Left lung (tissue), 10 donors: Measurements from ENCODE around the gene DAP. TPM values are rescaled to one million over a fixed set of nuclear protein-coding genes. Genes with fewer than 3 reads are reported as not detected.

Experiments used
- ATAC-seq: fragments of 200-7000 bp; cut with Tn5 transposase; one replicate; pipeline ENCODE4 v1.9.1; 2020; ENCODE audit warnings: moderate library complexity
- DNase-seq, 4 donors: peaks; one replicate each; pipeline ENCODE4 v3.0.0-alpha.2; 2013 to 2020
- H3K27ac ChIP-seq, 2 donors: fragments of 200-600 bp; sonication (generic) in 1 of 2; one replicate each; pipeline versions ENCODE4 v1.5.0 to v1.8.0; 2020 to 2021
- H3K27me3 ChIP-seq, 2 donors: fragments of 200-600 bp; sonication (generic) in 1 of 2; one replicate each; pipeline versions ENCODE4 v1.5.0 to v1.8.0; 2020 to 2021
- H3K36me3 ChIP-seq, 2 donors: fragments of 200-600 bp; sonication (generic) in 1 of 2; one replicate each; pipeline versions ENCODE4 v1.5.0 to v1.8.0; 2020 to 2021
- H3K4me1 ChIP-seq, 2 donors: fragments of 200-600 bp; one replicate each; pipeline ENCODE4 v1.8.0; 2021
- H3K4me3 ChIP-seq, 2 donors: fragments of 200-600 bp; sonication (generic) in 1 of 2; one replicate each; pipeline versions ENCODE4 v1.5.0 to v1.8.0; 2020 to 2021; ENCODE audit warnings: mild to moderate bottlenecking in 1 of 2
- H3K9me3 ChIP-seq, 2 donors: fragments of 200-600 bp; sonication (generic) in 1 of 2; one replicate each; pipeline versions ENCODE4 v1.5.0 to v1.8.0; 2020 to 2021
- intact Hi-C, 2 donors: fragments of 100-400 bp; cut with DNase I; formaldehyde crosslinking; loops; one replicate each; pipeline versions ENCODE4 v1.11.2 to v1.14.2; 2022
- polyA plus RNA-seq, 6 donors: library from polyadenylated mRNA; unstranded; fragments of 120-200 nt; gene quantifications; one replicate each; pipeline ENCODE4 v1.2.1, GENCODE V29; 2013; ENCODE audit not compliant: insufficient read length in 6 of 6
- total RNA-seq, 2 donors: library from RNA; stranded (reverse); fragmentation: NEBNext Ultra II Directional; extraction: Animal tissue kit (Norgen Biotek cat#: 25700); gene quantifications; one replicate each; pipeline ENCODE4 v1.2.1, GENCODE V29; 2021
- TF ChIP-seq, protein P1 (sequence below), 2 donors: fragments of 200-600 bp; sonication (generic) in 1 of 2; IDR thresholded peaks; one replicate each; pipeline versions ENCODE4 v1.5.0 to v1.8.0; 2021; ENCODE audit warnings: antibody characterized with exemption in 2 of 2
- donor health status: DM: no; HTN: yes; CAD: no.
- donor health status: DM: no; HTN: no; CAD: no.

Gene DAP
- total and polyA plus RNA-seq, 8 donors, result 78.5 to 125 (median 107) TPM

GRCh38 chr5:10761933-10762775, 1.1 kb upstream of the DAP start:
- Histone ChIP-seq H3K27ac (peak overlapping the region; percentile 97), H3K4me1 (peaks cover 0 to 43% of the 10 kb centered on the region in 2 donors), H3K36me3 (peaks cover 0 to 1% of the 10 kb centered on the region in 2 donors), H3K9me3 (no peaks in the 10 kb centered on the region), H3K27me3 (no peaks in the 10 kb centered on the region), H3K4me3 (peak overlapping the region; percentile 56 to 67)
- intact Hi-C loops, result no loop called here
- DNase-seq (peak in 2 of 4 donors; percentile 40 to 78), ATAC-seq (no peak)
- TF ChIP-seq, protein P1, sequence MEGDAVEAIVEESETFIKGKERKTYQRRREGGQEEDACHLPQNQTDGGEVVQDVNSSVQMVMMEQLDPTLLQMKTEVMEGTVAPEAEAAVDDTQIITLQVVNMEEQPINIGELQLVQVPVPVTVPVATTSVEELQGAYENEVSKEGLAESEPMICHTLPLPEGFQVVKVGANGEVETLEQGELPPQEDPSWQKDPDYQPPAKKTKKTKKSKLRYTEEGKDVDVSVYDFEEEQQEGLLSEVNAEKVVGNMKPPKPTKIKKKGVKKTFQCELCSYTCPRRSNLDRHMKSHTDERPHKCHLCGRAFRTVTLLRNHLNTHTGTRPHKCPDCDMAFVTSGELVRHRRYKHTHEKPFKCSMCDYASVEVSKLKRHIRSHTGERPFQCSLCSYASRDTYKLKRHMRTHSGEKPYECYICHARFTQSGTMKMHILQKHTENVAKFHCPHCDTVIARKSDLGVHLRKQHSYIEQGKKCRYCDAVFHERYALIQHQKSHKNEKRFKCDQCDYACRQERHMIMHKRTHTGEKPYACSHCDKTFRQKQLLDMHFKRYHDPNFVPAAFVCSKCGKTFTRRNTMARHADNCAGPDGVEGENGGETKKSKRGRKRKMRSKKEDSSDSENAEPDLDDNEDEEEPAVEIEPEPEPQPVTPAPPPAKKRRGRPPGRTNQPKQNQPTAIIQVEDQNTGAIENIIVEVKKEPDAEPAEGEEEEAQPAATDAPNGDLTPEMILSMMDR (IDR thresholded peaks at IDR 0.05), result no peak

DNA sequence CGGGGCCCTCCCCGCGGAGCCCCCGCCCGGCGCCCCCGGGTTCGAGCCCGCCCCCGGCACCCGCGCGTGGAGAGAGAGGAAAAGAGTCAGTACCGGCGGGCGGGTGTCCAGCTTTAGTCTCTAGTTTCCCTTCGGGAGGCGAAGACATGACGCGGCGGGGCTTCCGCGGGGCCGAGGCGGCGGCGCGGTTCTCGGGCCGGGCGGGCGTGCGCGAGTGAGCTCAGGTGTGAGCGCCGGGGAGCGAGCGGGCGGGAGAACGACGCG, 181 bp downstream of the DAP start:
- TF ChIP-seq, protein P1 (IDR thresholded peaks at IDR 0.05), result no peak
- peak overlapping the region; percentile 67 to 74 for H3K4me3 ChIP-seq
- H3K27ac ChIP-seq, result peak overlapping the region; percentile 97
- DNase-seq, result no peak
- peaks cover 5 to 55% of the 10 kb centered on the region in 2 donors for H3K4me1 ChIP-seq
- no peak for ATAC-seq
- no peaks in the 10 kb centered on the region for H3K9me3 ChIP-seq
- peaks cover 0 to 4% of the 10 kb centered on the region in 2 donors for H3K36me3 ChIP-seq
- no peaks in the 10 kb centered on the region for H3K27me3 ChIP-seq
- intact Hi-C loops, result no loop called here

GRCh38 chr5:10760096-10760920, 726 bp downstream of the DAP start:
- DNase-seq (peak; percentile 47 to 90 (median 66)), ATAC-seq (peak; percentile 46)
- Histone ChIP-seq H3K9me3 (no peaks in the 10 kb centered on the region), H3K27me3 (no peaks in the 10 kb centered on the region), H3K27ac (peak overlapping the region; percentile 97), H3K36me3 (peaks cover 0 to 4% of the 10 kb centered on the region in 2 donors), H3K4me3 (peak overlapping the region; percentile 67 to 74), H3K4me1 (peaks cover 5 to 55% of the 10 kb centered on the region in 2 donors)
- TF ChIP-seq, protein P1 (IDR thresholded peaks at IDR 0.05), result no peak
- intact Hi-C loops, result no loop called here

GRCh38 chr5:10759111-10759510, 1.9 kb downstream of the DAP start:
- Histone ChIP-seq H3K9me3 (no peaks in the 10 kb centered on the region), H3K27me3 (no peaks in the 10 kb centered on the region), H3K4me3 (no peak overlapping the region), H3K4me1 (peaks cover 5 to 55% of the 10 kb centered on the region in 2 donors), H3K36me3 (peaks cover 0 to 14% of the 10 kb centered on the region in 2 donors), H3K27ac (no peak overlapping the region)
- intact Hi-C loops, result no loop called here
- ATAC-seq, result no peak
- no peak for DNase-seq
- TF ChIP-seq, protein P1 (IDR thresholded peaks at IDR 0.05), result no peak
